Body of pancreas (tissue), 4 donors: Measurements from ENCODE around the gene ATF7IP2. TPM values are rescaled to one million over a fixed set of nuclear protein-coding genes. Genes with fewer than 3 reads are reported as not detected.

Source experiments
- ATAC-seq: fragments of 150-250 bp; one replicate; pipeline ENCODE4 v1.9.1; 2016
- DNase-seq, 4 donors: peaks; one replicate each; pipeline ENCODE4 v3.0.0-alpha.2; 2019
- H3K27ac ChIP-seq, 4 donors: fragments of 200-600 bp; sonication (generic); 1 replicate in 3 of 4; 2 replicates in 1 of 4; pipeline versions ENCODE4 v1.5.1 to v1.6.1; 2016 to 2019; ENCODE audit warnings: mild to moderate bottlenecking in 1 of 4, mixed read lengths in 1 of 4, moderate library complexity in 1 of 4
- H3K27me3 ChIP-seq, 2 donors: fragments of 200-600 bp; sonication (generic); one replicate each; pipeline ENCODE4 v1.6.0; 2016; ENCODE audit warnings: mild to moderate bottlenecking in 1 of 2
- H3K36me3 ChIP-seq, 2 donors: fragments of 200-600 bp; sonication (generic); replicated peaks in 1 of 2; 2 replicates each; pipeline ENCODE4 v1.5.1; 2016; ENCODE audit warnings: low read depth in 2 of 2; ENCODE audit not compliant: insufficient read depth in 1 of 2
- H3K4me1 ChIP-seq: fragments of 200-600 bp; sonication (generic); one replicate; pipeline ENCODE4 v1.6.0; 2016
- H3K4me3 ChIP-seq, 2 donors: fragments of 200-600 bp; sonication (generic); 1 replicate in 1 of 2; 2 replicates in 1 of 2; pipeline ENCODE4 v1.5.1; 2016 to 2019
- H3K9me3 ChIP-seq, 3 donors: fragments of 200-600 bp; sonication (generic); 1 replicate in 2 of 3; 2 replicates in 1 of 3; pipeline ENCODE4 v1.5.1; 2016
- CTCF ChIP-seq, 7 experiments: fragments of 450-650 bp in 4 of 7; fragments of 200-600 bp in 3 of 7; sonication (generic) in 3 of 7; IDR thresholded peaks; one replicate each; pipeline ENCODE4 v1.5.1; 2016 to 2019; ENCODE audit warnings: antibody characterized with exemption in 7 of 7
- POLR2A ChIP-seq, 3 donors: fragments of 450-650 bp; IDR thresholded peaks; one replicate each; pipeline ENCODE4 v1.6.1; 2016; ENCODE audit warnings: antibody characterized with exemption in 3 of 3, mild to moderate bottlenecking in 2 of 3
- WGBS, 2 donors: methylation state at CpG; one replicate each; pipeline ENCODE4 v1.1.5; 2017; 5-methylcytosine and 5-hydroxymethylcytosine counted together
- intact Hi-C: fragments of 100-400 bp; cut with DNase I; formaldehyde crosslinking; loops from one replicate; pipeline ENCODE4 v1.15.1; 2023
- small RNA-seq: library from RNA; depleted of rRNA; stranded (forward); fragments of <200 nt; gene quantifications from one replicate; pipeline ENCODE3, GENCODE V24; 2016
- total RNA-seq, 2 donors: library from RNA; depleted of rRNA; stranded (reverse); fragments of >200 nt; gene quantifications; one replicate each; pipeline ENCODE4 v1.1.0, GENCODE V29; 2016

Gene ATF7IP2
- total RNA-seq, 2 donors from 2014 or later: 15.8 to 22.8 TPM

GRCh38 chr16:10529895-10530669 is 144.2 kb downstream of the ATF7IP2 start:
- Histone ChIP-seq H3K27ac (no peak overlapping the region), H3K4me3 (no peak overlapping the region), H3K9me3 (no peaks in the 10 kb centered on the region), H3K36me3 (no peaks in the 10 kb centered on the region), H3K4me1 (no peaks in the 10 kb centered on the region), H3K27me3 (no peaks in the 10 kb centered on the region)
- intact Hi-C loops: loop anchor here (5.0 kb wide), 1 partner anchor 197 kb away; no protein-coding TSS in a partner anchor
- DNase-seq: no peak
- ATAC-seq: no peak
- WGBS, 2 donors: 67 to 88% methylated on average over 1 of the region's 1 CpG
- TF ChIP-seq POLR2A (IDR thresholded peaks at IDR 0.05) (no peak), CTCF (IDR thresholded peaks at IDR 0.05) (no peak)

DNA sequence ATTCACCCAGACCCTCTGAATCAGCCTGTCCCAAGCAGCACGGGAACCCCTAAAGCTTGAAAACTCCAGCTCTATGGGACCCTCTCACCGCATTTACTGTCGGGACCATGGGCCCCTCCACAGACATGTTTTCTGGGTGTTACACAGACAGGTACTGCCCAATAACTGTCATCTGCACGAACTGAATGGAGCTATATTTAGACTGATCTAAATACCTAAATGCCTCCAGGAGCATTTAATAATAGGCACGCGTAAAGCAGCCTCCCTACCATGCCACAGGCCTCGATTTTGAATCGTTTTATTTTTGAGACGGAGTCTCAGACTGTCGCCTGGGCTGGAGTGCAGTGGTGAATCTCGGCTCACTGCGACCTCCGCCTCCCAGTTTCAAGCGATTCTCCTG is 144.8 kb downstream of the ATF7IP2 start:
- Histone ChIP-seq H3K9me3 (no peaks in the 10 kb centered on the region), H3K27ac (no peak overlapping the region), H3K36me3 (no peaks in the 10 kb centered on the region), H3K4me1 (no peaks in the 10 kb centered on the region), H3K4me3 (no peak overlapping the region), H3K27me3 (no peaks in the 10 kb centered on the region)
- ATAC-seq (no peak), DNase-seq (no peak)
- intact Hi-C loops: no loop called here
- TF ChIP-seq POLR2A (IDR thresholded peaks at IDR 0.05) (no peak), CTCF (IDR thresholded peaks at IDR 0.05) (no peak)
- WGBS, 2 donors: 86 to 89% methylated on average over 14 of the region's 14 CpGs

DNA sequence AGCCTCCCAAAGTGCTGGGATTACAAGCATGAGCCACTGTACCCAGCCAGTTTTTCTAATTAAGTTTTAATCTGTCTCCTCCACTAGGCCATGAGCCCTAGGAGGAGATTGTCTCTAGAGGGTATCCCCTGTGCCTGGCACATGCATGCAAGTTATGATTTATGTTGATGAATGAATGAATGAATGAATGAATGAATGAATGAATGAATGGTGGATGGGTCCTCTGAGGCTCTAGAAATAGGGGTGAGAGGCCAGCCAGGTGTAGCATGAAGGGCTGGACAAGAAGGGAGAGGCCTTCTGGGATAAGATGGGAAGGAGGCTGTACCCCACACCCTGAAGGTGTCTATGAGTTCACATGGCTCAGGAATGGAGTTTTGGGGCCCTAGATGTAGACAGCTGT is 145.7 kb downstream of the ATF7IP2 start:
- TF ChIP-seq POLR2A (IDR thresholded peaks at IDR 0.05) (no peak), CTCF (IDR thresholded peaks at IDR 0.05) (no peak)
- ATAC-seq: no peak
- no peak for DNase-seq
- Histone ChIP-seq H3K4me1 (no peaks in the 10 kb centered on the region), H3K27me3 (no peaks in the 10 kb centered on the region), H3K4me3 (no peak overlapping the region), H3K27ac (no peak overlapping the region), H3K36me3 (no peaks in the 10 kb centered on the region), H3K9me3 (no peaks in the 10 kb centered on the region)
- intact Hi-C loops: no loop called here

Small RNAs within 50 kb of the gene (small RNA-seq; reads per million reads assigned to genes)
- gene RNU6-633P: not detected

Other genes starting within 250 kb of the ATF7IP2 start
- 10 to 100 TPM in 1 of 2 donors, under 1 TPM in 1; 0.26 to 21.4 TPM for gene GRIN2A, start 203.6 kb upstream of the ATF7IP2 start, total RNA-seq
- gene EMP2, start 194.5 kb downstream of the ATF7IP2 start, total RNA-seq: 10 to 100 TPM in 1 of 2 donors, 1 to 10 TPM in 1; 8.6 to 17.9 TPM